Inflammatory macrophage treated with lipopolysaccharide for 1 hour (primary cell): ENCODE results near the gene P2RY13.

Source experiments
- DNase-seq, 2 donors: peaks; one replicate each; pipeline ENCODE4 v3.0.0-alpha.2; 2020 to 2022

Gene P2RY13

GRCh38 chr3:151319628-151320027 is 9.7 kb downstream of the P2RY13 start:
- DNase-seq: no peak

GRCh38 chr3:151318991-151319390 is 10.4 kb downstream of the P2RY13 start:
- peak; percentile 75 to 83 for DNase-seq

GRCh38 chr3:151318313-151318712 is 11.0 kb downstream of the P2RY13 start:
- no peak for DNase-seq

- no peak for DNase-seq
Measured at GRCh38 chr3:151316267-151316991, 12.9 kb downstream of the P2RY13 start, which contains the start of gene GPR87. Gene GPR87 (minus strand): TSS chr3:151316820. CDS start chr3:151300100, 16,720 bp downstream.

GRCh38 chr3:151315846-151316245 is 13.5 kb downstream of the P2RY13 start:
- no peak for DNase-seq

- DNase-seq: no peak
Measured at GRCh38 chr3:151315136-151315535, 14.2 kb downstream of the P2RY13 start.

GRCh38 chr3:151314593-151314992 is 14.8 kb downstream of the P2RY13 start:
- no peak for DNase-seq

GRCh38 chr3:151314137-151314536 is 15.2 kb downstream of the P2RY13 start:
- DNase-seq: no peak

GRCh38 chr3:151312972-151313371 is 16.4 kb downstream of the P2RY13 start:
- no peak for DNase-seq

- no peak for DNase-seq
Measured at GRCh38 chr3:151309566-151309965, 19.8 kb downstream of the P2RY13 start.

- DNase-seq: no peak
Measured at GRCh38 chr3:151307583-151308488, 21.5 kb downstream of the P2RY13 start.

- no peak for DNase-seq
Measured at GRCh38 chr3:151307131-151307530, 22.2 kb downstream of the P2RY13 start.

- DNase-seq: no peak
Measured at GRCh38 chr3:151306168-151306810, 23.1 kb downstream of the P2RY13 start.

GRCh38 chr3:151305775-151306151 is 23.6 kb downstream of the P2RY13 start:
- DNase-seq: no peak

- no peak for DNase-seq
Measured at GRCh38 chr3:151305060-151305774, 24.1 kb downstream of the P2RY13 start.

- DNase-seq: peak in 1 of 2 donors; percentile 16
Measured at GRCh38 chr3:151303751-151304150, 25.6 kb downstream of the P2RY13 start.

- DNase-seq: peak in 1 of 2 donors; percentile 14
Measured at GRCh38 chr3:151301787-151302186, 27.6 kb downstream of the P2RY13 start.

GRCh38 chr3:151300539-151300938 is 28.8 kb downstream of the P2RY13 start:
- DNase-seq: peak in 1 of 2 donors; percentile 49

- DNase-seq: no peak
Measured at GRCh38 chr3:151299006-151299405, 30.3 kb downstream of the P2RY13 start.

- DNase-seq: no peak
Measured at GRCh38 chr3:151297429-151297828, 31.9 kb downstream of the P2RY13 start.

- DNase-seq: no peak
Measured at GRCh38 chr3:151296226-151296625, 33.1 kb downstream of the P2RY13 start.

- no peak for DNase-seq
Measured at GRCh38 chr3:151293127-151293526, 36.2 kb downstream of the P2RY13 start.

GRCh38 chr3:151290673-151291072 is 38.7 kb downstream of the P2RY13 start:
- peak; percentile 21 to 70 for DNase-seq
